GM21619 (cell line): ENCODE results near the gene LRRC63.
A peak's percentile ranks its signal among the peaks of the same experiment; 100 is the strongest.
"Not testable (repeated sequence)": the region's sequence is repeated elsewhere in the genome, so short reads cannot be mapped to it uniquely, and the experiment has no call there.

Experiments used
- ATAC-seq: cut with Tn5 transposase; IDR thresholded peaks from one replicate; pipeline ENCODE4 v1.9.1; 2021; ENCODE audit not compliant: unreplicated experiment

LRRC63 gene

DNA sequence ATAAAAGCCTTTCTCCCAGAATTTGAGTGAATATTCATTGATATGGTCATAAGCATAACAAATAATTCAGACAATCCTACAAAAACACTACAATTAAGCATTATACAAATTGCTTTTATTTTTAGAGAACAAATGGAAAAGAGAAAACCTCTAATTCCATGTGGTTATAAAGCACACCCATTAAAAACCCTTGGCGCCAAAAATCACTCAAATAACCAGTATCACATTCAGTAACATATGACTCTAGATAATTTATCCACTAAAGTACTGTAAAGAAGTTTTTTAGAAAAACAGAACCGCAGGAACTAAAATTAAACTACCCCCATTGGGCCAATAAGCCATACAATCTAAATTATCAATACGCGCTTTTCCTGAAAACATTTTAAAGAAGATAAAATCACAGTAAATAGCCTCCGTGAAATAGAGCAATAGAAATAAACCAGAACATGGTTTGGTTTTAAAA is 30.3 kb upstream of the LRRC63 start:
- no peak for ATAC-seq

- ATAC-seq: peak; percentile 59
Measured at GRCh38 chr13:46181840-46182490, 29.8 kb upstream of the LRRC63 start, which contains the start of gene LCP1. Gene LCP1, minus strand, starts transcription at chr13:46182177. Its CDS starts 22,515 bp downstream, at chr13:46159662.

DNA sequence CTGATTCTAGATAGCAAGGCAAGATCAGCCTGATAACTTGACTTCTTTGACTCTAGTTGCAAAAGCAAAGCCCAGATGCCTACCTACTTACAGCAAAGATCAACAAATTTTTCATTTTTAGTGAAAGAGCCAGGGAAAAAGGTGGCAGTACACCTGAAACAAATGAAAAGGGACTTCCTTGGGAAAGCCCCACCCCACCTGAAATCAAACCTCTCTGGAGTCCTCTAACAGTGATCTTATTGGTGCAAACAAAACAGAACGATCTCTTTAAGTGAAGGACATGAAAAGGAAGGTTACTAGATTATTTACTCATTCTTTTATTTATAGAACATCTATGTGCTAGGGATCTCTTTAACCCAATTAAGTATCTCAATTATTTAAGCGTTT is 29.2 kb upstream of the LRRC63 start:
- ATAC-seq: no peak

DNA sequence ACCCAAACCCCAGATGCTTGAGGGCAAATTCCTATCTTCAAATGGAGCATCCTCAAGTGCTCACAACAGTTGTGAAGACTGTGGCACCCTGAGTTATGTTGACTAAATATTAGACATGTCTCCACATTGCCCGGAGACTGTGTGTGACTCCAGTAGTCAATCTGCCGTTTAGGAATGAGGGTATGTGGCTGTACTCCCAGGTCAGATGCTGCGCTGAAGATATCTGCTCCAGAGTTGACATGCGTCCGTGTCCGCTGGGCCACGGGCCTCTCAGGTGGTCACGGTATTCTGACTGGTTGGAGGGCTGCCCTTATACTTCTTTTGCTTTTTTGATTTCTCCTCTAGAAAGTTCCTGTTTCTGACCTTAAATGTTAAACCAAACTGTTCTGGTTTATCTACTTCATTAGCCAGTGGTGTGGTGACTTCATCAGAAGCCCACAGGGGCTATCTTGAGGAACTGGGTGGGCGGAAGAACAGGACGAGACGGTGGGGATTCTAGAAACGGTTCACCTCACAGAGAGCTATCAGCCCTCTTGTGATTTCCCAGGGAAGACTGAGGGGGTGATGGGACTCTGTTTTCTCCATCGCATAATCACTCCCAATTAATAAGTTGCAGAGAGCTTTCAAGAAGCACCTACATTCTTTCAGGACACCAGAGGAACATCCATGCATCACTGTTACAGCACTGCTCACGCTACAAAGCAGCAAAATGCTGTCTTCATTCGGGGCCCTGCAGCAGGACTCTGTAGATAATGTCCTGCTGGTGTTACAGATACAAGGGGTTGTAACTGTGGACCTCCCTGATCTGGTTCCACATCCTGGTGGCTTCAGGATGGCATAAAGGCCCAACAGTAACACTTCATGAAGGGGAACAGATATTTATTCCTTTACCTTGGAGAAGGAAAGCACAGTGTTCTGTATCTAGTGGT is 28.4 kb upstream of the LRRC63 start:
- no peak for ATAC-seq

- peak; percentile 45 for ATAC-seq
Measured at GRCh38 chr13:46184277-46184699, 27.4 kb upstream of the LRRC63 start.

- no peak for ATAC-seq
Measured at GRCh38 chr13:46185634-46186033, 26.1 kb upstream of the LRRC63 start.

DNA sequence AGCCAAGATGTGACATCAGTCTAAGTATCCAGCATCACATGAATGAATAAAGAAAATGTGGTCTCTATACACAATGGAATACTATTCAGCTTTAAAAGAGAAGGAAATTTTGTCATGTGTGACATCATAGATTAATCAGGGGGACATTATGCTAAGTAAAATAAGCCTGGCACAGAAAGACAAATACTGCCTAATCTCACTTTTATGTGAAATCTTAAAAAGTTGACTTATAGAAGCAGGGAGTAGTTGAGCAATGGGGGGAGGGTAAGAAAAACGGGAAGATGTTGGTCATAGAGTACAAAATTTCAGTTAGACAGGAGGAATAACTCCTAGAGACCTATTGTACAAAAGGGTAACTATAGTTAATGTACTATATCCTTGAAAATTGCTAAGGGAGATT is 19.3 kb upstream of the LRRC63 start:
- ATAC-seq: no peak

- no peak for ATAC-seq
Measured at GRCh38 chr13:46195016-46195415, 16.7 kb upstream of the LRRC63 start.

DNA sequence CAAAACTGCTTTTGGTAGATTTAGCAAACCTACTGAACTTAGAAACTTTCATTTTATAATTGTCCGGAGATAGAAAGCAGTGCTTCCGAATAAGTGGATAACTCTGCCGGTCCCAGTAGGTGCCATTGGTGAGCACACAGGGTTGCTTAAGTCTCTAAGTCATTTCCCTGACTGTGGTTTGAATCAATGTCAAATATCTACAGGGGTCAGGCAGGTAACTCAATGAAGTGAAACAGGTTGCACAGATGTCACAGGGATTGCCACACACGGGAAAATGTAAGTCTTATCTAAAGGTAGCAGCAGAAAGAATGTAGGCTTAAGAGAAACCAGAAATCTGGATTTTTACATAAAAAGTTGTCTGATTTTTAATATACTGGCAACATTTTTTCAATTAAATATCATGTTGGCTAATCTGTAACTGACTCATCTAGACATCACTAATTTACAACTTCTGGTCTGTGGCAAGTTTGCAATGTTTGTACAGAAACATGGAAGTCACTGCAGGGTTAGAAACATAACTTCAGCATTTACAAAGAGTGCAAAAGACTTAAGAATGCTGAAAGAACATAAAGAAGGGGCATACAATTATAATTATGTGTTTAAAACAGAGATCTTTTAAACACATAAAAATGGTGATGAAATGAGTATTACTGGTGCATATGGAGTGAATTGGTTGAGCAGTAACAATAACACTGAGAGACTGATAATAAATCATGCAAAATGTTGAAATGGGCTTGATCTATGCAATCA is 14.3 kb upstream of the LRRC63 start:
- ATAC-seq: no peak

DNA sequence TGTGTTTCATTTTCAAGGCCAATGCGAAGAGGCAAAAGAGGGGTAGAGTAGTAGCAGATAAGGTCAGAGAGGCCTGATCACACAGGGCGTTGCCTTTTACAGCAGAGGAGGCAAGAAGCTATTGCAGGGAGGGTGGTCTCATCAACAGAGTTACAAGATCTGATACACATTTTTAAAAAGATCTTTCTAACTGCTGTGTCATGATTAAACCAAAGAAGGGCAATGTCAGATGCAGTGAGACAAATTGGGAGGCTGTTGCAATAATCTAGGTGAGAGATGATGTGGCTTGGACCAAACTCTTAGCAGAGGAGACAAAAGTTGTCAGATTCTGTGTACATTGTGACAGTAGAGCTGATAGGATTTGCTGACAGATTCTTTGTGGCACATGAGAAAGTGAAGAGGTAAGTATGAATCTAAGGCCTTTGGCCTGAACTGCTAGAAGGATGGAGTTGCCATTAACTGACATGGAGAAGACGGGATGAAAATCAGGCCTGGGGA is 13.0 kb upstream of the LRRC63 start:
- no peak for ATAC-seq

GRCh38 chr13:46202188-46202795 is 9.4 kb upstream of the LRRC63 start:
- no peak for ATAC-seq

DNA sequence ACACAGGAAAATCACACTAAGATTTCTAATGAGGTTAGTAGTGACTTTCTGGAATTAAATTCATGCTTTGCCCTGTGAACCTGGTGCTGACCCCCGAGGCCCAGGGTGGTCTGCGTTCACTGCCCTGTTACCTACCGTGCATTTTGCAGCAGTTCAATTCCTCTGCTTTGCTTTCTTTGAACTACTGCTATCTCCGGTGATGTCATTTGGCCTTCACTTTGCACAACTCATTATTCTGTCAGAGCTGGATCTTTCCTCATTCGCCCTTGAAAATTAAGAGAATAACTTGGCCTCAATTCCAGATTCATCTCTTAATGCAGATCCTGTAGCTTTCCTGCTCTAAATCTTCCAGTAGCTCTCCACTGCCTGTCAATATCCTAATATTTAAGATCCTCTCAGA is 8.8 kb upstream of the LRRC63 start:
- ATAC-seq: no peak

DNA sequence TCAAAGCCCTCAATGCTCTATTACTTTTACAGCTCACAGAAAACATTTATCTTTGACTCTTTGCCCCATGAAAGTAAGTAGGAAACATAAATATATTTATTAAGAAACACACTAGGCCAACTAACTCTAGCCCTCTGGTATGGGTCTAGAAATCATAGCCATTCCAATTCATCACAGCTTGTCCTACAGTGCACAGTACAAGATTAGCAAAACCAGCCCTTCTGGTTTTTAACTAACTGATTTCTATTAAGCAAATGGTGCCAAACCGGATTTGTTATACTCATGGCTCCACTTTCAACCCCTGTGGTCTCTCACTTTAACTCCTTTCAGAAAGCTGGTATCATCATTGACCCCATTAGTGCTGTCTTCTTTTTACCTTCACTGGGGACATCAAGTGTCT is 5.6 kb upstream of the LRRC63 start:
- ATAC-seq: no peak

- no peak for ATAC-seq
Measured at GRCh38 chr13:46207828-46208227, 3.9 kb upstream of the LRRC63 start.

DNA sequence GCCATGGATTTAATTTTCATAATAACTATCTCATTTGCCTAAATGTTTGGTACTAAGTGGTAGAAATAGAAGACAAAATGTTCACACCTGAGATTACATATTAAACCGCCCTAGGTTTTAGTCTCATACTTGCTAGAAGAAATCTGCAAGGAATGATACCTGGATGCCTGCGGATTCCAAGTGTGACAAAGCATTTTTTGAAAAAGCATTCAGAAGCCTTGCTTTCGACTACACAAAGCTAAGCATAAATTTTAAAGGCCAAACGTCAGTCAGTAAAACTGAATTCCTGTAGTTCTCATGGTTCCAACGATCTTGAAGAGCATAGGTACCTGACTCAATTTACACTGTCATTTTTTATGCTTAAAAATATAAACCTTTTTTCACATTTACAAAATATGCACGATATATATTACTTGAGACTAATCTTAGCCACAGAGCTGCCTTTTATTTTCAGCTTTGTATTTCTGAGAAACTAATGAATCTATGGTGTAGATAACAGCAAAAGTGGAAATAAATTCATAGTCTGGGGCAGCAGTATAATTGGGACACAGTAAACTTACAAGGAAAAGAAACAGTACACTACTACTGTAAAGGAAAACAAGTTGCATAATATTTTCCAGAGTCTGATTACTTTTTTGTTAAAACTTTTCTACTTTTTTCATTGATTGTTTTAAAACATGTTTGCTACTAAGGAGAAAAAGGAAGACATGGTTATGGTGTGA is 1.2 kb upstream of the LRRC63 start:
- no peak for ATAC-seq

DNA sequence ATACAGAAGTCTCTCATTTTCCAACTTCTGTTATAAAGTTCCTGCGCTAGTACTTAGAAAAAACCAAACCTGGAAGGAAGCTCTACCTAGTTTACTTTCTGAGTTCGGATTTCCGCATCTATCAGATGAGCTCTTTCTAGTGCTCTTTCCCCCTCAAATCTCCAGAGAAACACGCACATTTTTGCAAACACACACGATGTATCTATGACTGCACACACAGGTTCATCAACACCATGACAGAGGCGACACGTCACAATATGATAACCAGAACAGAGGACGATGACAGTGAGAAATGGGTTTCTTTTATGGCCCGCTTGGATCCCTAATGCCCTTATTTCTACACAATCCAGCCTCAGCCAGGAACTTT is 629 bp upstream of the LRRC63 start:
- ATAC-seq: no peak

DNA sequence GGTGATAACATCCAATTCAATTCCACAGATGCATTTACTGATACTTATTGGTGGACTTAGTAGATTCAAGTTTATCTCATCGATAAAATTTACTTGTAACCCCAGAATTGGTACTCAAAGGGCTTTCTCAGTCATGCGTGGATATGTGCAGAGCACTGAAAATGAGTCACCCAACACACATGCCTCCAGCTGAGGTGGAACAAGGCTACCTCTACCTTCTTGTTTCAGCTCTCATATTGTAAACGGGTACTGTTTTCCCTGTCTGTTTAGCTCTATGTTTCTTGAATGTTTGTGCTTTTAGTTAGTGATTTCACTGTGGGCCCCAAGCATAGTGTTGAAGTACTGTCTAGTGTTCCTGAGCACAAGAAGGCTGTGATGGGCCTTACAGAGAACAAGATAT is 1.5 kb downstream of the LRRC63 start:
- no peak for ATAC-seq

DNA sequence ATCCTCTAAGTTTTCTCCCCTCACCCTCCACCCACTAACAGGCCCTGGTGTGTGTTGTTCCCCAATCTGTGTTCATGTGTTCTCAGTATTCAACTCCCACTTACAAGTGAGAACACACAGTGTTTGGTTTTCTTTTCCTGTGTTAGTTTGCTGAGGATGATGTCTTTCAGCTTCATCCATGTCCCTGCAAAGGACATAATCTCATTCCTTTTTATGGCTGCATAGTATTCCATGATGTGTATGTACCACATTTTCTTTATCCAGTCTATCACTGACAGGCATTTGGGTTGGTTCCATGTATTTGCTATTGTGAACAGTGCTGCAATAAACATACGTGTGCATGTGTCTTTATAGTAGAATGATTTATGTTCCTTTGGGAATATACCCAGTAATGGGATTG is 3.0 kb downstream of the LRRC63 start:
- ATAC-seq: not testable (repeated sequence)

GRCh38 chr13:46220234-46220633 is 8.5 kb downstream of the LRRC63 start:
- not testable (repeated sequence) for ATAC-seq

DNA sequence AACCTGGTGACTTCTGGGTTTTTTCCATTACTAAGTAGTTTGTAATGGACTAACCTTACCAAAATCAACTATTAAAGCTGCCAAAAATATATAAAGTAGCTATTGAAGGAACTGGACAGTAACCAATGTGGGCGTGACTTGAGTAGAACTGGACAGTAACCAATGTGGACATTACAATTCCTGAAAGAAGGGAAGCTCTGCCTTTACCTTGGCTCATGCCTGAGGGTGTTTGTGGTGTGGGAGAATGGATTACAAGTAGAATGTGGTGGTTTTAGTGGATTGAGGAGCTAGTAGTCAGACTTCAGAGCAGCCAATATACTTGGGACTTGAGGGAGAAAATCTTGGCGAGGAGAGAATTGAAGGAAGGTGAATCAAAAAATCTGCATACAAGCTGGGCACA is 17.5 kb downstream of the LRRC63 start:
- ATAC-seq: no peak
